ENCODE results near the gene PNKP.
A peak's percentile ranks its signal among the peaks of the same experiment; 100 is the strongest.

The PNKP gene

DNA sequence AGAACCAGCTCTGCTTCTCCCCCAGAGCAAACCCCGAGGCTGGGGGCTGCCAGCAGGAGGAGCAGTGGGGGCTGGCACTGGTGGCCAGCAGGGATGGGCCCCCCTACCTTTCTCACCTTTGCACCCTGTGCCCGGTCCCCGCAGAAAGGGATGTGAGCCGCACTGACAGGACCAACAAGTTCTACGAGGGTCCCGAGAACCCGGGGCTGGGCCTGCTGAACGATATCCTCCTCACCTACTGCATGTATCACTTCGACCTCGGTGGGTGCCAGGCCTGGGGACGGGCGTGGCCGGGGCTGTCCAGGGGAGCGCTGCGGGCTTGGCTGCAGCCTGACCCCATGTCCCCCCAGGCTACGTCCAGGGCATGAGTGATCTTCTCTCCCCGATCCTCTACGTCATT, 16.7 kb upstream of the PNKP start:
- no peak for DNase-seq (ENCODE audit: insufficient read length, low spot score)
- no peak for FAIRE-seq
- 0 out of 2 replicates have a peak, but pooled peaks have one; percentile 15 for TF ChIP-seq POLR2A (IDR thresholded peaks at IDR 0.05; ENCODE audit: low read depth, low read length)
- TF ChIP-seq POLR2AphosphoS5 (IDR thresholded peaks at IDR 0.05; ENCODE audit: low read depth, low read length): no peak

DNA sequence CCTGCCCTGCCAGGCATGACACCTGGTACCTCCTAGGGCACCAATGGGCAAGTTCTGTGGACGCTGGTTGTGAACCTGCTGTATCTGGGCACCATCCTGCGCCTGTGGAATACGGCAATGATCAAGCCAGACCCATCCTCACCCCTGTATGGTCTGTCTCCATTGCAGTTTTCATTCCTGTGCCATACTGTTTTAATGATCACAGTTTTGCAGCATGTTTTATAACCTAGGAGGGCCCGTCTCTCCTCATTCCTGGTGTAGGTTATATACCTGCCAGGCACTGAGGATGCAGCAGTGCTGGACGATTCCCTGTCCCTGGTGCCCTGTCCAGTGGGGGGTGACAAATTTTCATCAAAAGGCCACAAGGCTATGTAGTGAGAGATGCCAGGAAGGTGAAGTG, 15.7 kb upstream of the PNKP start:
- TF ChIP-seq POLR2AphosphoS5 (IDR thresholded peaks at IDR 0.05; ENCODE audit: low read depth, low read length) (no peak), PAX5 (IDR thresholded peaks at IDR 0.05; ENCODE audit: insufficient read depth, low read length, severe bottlenecking) (no peak), TAF1 (IDR thresholded peaks at IDR 0.05; ENCODE audit: low read depth, low read length) (no peak), POU2F2 (IDR thresholded peaks at IDR 0.05; ENCODE audit: low read depth, low read length) (no peak), SPI1 (IDR thresholded peaks at IDR 0.05; ENCODE audit: low read depth, low read length) (no peak), POLR2A (IDR thresholded peaks at IDR 0.05; ENCODE audit: low read depth, low read length) (no peak)
- FAIRE-seq (no peak), DNase-seq (ENCODE audit: insufficient read length, low spot score) (no peak)

DNA sequence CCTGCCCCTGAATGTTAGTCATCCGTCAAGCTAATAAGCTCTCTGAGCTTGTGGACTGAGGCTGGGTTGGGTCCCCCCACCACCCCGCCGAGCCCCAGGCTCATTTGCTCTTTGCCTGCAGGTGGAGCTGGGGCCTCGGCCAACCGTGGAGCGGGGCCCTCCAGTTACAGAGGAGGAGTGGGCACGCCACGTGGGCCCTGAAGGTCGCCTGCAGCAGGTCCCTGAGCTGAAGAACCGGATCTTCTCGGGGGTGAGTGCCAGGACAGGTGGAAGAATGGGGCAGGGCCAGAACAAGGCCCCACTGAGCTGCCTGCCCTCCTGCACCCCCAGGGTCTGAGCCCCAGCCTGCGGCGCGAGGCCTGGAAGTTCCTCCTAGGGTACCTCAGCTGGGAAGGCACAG, 15.3 kb upstream of the PNKP start:
- no peak for FAIRE-seq
- no peak for TF ChIP-seq POU2F2 (IDR thresholded peaks at IDR 0.05; ENCODE audit: low read depth, low read length)
- no peak for TF ChIP-seq POLR2AphosphoS5 (IDR thresholded peaks at IDR 0.05; ENCODE audit: low read depth, low read length)
- no peak for TF ChIP-seq PAX5 (IDR thresholded peaks at IDR 0.05; ENCODE audit: insufficient read depth, low read length, severe bottlenecking)
- TF ChIP-seq TAF1 (IDR thresholded peaks at IDR 0.05; ENCODE audit: low read depth, low read length): no peak
- TF ChIP-seq SPI1 (IDR thresholded peaks at IDR 0.05; ENCODE audit: low read depth, low read length): no peak
- no peak for TF ChIP-seq POLR2A (IDR thresholded peaks at IDR 0.05; ENCODE audit: low read depth, low read length)
- no peak for DNase-seq (ENCODE audit: insufficient read length, low spot score)

DNA sequence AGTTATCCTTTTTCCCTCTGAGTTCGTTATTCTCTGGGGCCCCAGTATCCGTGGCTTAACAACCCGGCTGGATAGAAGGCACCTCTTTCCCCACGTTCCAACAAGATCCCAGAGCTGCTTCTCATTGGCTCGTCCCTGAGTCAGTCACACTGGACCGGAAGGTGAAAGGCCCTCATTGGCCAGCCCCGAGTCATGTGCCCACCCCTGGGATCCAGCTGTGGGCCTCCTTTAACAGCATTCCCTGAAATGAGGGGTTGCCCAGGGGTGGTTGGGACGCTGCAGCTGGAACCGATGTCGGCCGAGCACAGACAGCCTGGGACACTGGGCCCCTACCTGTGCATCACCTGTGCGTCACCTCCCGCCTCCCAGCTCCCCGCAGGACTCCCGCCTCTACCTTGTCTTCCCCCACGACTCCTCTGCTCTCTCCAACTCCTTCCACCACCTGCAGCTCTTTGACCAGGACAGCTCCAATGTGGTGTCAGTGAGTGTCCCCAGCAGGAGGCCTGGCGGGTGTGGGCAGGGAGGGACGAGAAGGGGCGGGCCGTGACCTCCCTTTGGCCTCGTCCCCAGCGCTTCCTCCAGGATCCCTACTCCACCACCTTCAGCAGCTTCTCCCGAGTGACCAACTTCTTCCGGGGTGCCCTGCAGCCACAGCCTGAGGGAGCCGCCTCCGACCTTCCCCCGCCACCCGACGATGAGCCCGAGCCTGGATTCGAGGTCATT, 14.5 kb upstream of the PNKP start:
- TF ChIP-seq SPI1 (IDR thresholded peaks at IDR 0.05; ENCODE audit: low read depth, low read length) (no peak), POLR2A (IDR thresholded peaks at IDR 0.05; ENCODE audit: low read depth, low read length) (no peak), POU2F2 (IDR thresholded peaks at IDR 0.05; ENCODE audit: low read depth, low read length) (no peak), TAF1 (IDR thresholded peaks at IDR 0.05; ENCODE audit: low read depth, low read length) (no peak), PAX5 (IDR thresholded peaks at IDR 0.05; ENCODE audit: insufficient read depth, low read length, severe bottlenecking) (no peak), POLR2AphosphoS5 (IDR thresholded peaks at IDR 0.05; ENCODE audit: low read depth, low read length) (no peak)
- no peak for DNase-seq (ENCODE audit: insufficient read length, low spot score)
- FAIRE-seq: no peak

DNA sequence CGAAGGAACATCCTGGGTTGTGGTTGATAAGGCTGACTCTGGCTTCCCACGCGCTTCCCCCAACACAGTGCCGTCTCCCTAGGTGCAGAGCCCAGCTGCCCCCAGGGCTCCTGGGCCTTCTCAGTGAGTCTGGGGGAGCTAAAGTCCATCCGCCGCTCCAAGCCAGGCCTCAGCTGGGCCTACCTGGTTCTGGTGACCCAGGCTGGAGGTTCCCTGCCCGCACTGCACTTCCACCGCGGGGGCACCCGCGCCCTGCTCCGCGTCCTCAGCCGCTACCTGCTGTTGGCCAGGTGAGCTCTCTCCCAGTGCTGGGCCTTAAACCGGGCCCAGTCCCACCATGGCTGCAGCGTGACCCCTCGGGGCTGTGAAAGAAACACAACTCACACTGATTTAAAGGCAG, 13.8 kb upstream of the PNKP start:
- no peak for DNase-seq (ENCODE audit: insufficient read length, low spot score)
- FAIRE-seq: no peak
- no peak for TF ChIP-seq TAF1 (IDR thresholded peaks at IDR 0.05; ENCODE audit: low read depth, low read length)
- no peak for TF ChIP-seq POLR2A (IDR thresholded peaks at IDR 0.05; ENCODE audit: low read depth, low read length)
- no peak for TF ChIP-seq POU2F2 (IDR thresholded peaks at IDR 0.05; ENCODE audit: low read depth, low read length)
- TF ChIP-seq POLR2AphosphoS5 (IDR thresholded peaks at IDR 0.05; ENCODE audit: low read depth, low read length): no peak
- TF ChIP-seq SPI1 (IDR thresholded peaks at IDR 0.05; ENCODE audit: low read depth, low read length): no peak
- no peak for TF ChIP-seq PAX5 (IDR thresholded peaks at IDR 0.05; ENCODE audit: insufficient read depth, low read length, severe bottlenecking)

DNA sequence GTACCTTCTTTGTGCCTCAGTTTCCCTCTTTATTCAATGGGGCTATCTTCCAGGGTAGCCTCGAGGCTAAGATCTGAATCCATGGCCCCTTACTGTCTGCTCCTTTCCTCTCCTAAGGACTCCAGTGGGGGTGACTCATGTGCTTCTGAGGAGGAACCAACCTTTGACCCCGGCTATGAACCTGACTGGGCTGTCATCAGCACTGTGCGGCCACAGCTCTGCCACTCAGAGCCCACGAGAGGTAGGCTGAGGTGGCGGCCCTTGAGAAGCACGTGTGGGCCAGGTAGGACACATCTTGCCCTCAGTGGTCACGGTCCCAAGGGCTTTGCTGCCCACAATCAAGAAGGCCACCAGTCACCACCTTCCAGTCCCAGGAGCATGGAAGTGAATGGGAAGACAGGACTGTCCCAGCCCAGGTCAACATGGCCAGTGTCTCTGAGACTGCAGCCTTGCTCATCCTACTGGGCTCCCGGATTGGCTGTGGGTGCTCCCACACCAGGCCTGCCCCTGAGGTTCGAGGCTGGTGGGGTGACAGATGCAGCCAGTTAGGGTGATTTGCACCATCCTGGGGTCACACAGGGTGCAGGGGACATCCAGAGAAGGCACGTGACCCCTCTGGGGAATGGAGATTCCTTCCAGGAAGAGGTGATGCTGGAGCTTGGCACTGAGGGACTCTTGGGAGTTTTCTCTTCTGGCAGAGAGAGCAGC, 12.9 kb upstream of the PNKP start:
- TF ChIP-seq POU2F2 (IDR thresholded peaks at IDR 0.05; ENCODE audit: low read depth, low read length): no peak
- TF ChIP-seq TAF1 (IDR thresholded peaks at IDR 0.05; ENCODE audit: low read depth, low read length): no peak
- FAIRE-seq: no peak
- no peak for DNase-seq (ENCODE audit: insufficient read length, low spot score)

DNA sequence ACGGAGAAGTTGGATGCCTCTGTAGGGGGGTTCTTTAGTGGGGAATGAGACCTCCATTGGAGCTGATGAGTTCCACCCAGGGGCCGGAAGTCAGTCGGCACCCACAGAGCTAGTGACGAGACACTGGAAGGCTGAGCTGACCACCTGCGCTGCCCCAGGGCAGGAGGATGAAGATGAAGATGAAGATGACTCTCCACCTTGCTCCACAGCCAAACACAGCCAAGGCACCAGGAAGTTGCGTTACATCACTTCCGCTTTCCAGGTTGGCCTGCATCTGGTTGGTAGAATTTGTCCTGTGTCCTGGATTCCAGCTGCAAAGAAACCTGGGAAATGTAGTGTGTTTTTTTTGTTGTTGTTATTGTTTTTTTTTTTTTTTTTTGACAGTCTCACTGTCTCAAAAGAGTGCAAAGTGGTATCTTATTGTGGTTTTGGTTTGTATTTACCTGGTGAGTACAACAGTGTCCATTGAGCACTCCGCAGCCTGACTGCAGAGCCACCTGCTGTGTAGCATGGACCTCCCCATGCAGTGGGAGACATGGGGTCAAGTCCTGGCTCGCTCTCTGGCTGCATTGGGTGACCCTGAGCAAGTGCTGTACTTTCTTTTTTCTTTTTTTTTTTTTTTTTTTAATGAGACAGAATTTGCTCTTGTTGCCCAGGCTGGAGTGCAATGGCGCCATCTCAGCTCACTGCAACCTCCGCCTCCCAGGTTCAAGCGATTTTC, 12.0 kb upstream of the PNKP start:
- DNase-seq (ENCODE audit: insufficient read length, low spot score): no peak
- TF ChIP-seq POLR2A (IDR thresholded peaks at IDR 0.05; ENCODE audit: low read depth, low read length): no peak
- no peak for TF ChIP-seq TAF1 (IDR thresholded peaks at IDR 0.05; ENCODE audit: low read depth, low read length)
- TF ChIP-seq SPI1 (IDR thresholded peaks at IDR 0.05; ENCODE audit: low read depth, low read length): no peak
- no peak for TF ChIP-seq PAX5 (IDR thresholded peaks at IDR 0.05; ENCODE audit: insufficient read depth, low read length, severe bottlenecking)
- no peak for TF ChIP-seq POLR2AphosphoS5 (IDR thresholded peaks at IDR 0.05; ENCODE audit: low read depth, low read length)
- TF ChIP-seq POU2F2 (IDR thresholded peaks at IDR 0.05; ENCODE audit: low read depth, low read length): no peak
- peak; percentile 50 for FAIRE-seq

DNA sequence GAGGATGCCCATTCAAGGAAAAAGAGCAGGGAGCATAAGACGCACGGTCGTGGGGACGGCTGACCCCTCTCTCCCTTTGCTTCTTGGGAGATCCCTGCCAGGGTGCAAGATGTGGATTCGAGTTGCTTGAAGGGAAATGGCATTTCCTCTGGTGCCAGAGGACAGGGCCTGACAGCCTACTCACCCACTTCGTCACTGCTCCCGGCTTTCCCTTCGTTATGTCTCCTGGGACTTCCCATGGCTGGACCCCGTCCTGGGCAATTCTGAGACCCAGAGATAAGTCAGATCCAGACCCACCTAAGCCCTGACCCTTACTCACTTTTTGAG, 11.3 kb upstream of the PNKP start:
- TF ChIP-seq PAX5 (IDR thresholded peaks at IDR 0.05; ENCODE audit: insufficient read depth, low read length, severe bottlenecking) (no peak), TAF1 (IDR thresholded peaks at IDR 0.05; ENCODE audit: low read depth, low read length) (no peak), SPI1 (IDR thresholded peaks at IDR 0.05; ENCODE audit: low read depth, low read length) (no peak), POLR2A (IDR thresholded peaks at IDR 0.05; ENCODE audit: low read depth, low read length) (no peak), POU2F2 (IDR thresholded peaks at IDR 0.05; ENCODE audit: low read depth, low read length) (no peak), POLR2AphosphoS5 (IDR thresholded peaks at IDR 0.05; ENCODE audit: low read depth, low read length) (no peak)
- FAIRE-seq: no peak
- no peak for DNase-seq (ENCODE audit: insufficient read length, low spot score)

DNA sequence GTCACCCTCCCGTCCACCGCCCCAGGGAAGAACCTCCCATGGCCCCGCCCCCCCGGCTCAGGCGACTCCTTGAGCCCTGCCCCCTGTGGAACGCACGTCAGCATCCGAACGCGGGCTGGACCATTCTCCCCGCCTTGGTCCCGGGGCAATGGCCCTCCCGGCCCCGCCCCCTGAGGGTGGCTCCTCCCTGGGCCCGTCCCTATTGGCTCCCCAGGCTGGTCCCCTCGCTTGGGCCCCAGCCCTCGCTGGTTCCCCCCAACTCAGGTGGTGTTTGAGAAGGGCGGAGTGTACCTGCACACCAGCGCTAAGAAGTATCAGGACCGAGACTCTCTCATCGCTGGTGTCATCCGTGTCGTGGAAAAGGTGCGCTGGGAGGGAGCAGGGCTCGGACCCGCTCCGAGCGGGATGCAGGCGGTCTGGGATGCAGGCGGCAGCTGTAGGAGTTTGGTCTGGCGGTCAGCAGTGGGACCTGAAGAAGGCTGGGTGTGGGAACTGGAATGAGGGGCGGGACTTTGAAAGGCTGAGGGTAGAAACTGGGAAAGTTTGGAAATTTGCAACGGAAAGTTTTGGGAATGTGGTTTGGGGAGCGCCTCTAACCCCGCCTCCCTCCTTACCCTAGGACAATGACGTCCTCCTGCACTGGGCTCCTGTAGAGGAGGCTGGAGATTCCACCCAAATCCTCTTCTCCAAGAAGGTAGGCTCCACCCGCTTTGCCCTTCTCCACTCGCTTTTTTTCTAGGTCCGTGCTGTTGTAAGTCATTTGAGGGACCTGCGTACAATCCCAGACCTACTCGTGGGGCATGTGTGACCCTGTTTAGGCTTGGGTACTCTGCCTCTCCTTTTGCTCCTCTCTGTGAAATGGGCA, 10.7 kb upstream of the PNKP start:
- FAIRE-seq (no peak), DNase-seq (ENCODE audit: insufficient read length, low spot score) (peak; percentile 99)
- no peak for TF ChIP-seq POLR2AphosphoS5 (IDR thresholded peaks at IDR 0.05; ENCODE audit: low read depth, low read length)
- TF ChIP-seq POLR2A (IDR thresholded peaks at IDR 0.05; ENCODE audit: low read depth, low read length): peak; percentile 6
